HEK293 (cell line): ENCODE data around the gene EBNA1BP2.

Source experiments
- CTCF ChIA-PET: fragments of 350-600 bp; formaldehyde crosslinking; extraction: SDS; loops from one replicate; lab custom pipeline; 2021; ENCODE audit warnings: antibody characterized with exemption; lab: Yijun Ruan, JAX
- POLR2A ChIA-PET: fragments of 300-600 bp; formaldehyde crosslinking; extraction: SDS; loops from one replicate; lab custom pipeline; 2020; ENCODE audit warnings: antibody characterized with exemption, inconsistent platforms; lab: Yijun Ruan, JAX
- H3K27ac ChIP-seq: fragments of 200-500 bp; sonication (Bioruptor generic); 2 replicates; pipeline ENCODE4 v1.5.1; 2014; ENCODE audit warnings: low read depth, low read length, control low read depth, inconsistent platforms; ENCODE audit errors: extremely low read depth
- H3K36me3 ChIP-seq, 2 experiments: fragments of 200-500 bp in 1 of 2; sonication (Bioruptor generic) in 1 of 2; 1 replicate in 1 of 2; 2 replicates in 1 of 2; pipeline ENCODE4 v1.5.1; 2014 to 2017; ENCODE audit warnings: inconsistent platforms in 2 of 2, low read length in 2 of 2; ENCODE audit not compliant: control insufficient read depth in 2 of 2, insufficient read depth in 1 of 2
- H3K4me1 ChIP-seq: fragments of 200-500 bp; sonication (Bioruptor generic); 2 replicates; pipeline ENCODE4 v1.5.1; 2014; ENCODE audit warnings: mild to moderate bottlenecking, low read length, inconsistent platforms; ENCODE audit not compliant: control insufficient read depth, insufficient read depth
- H3K4me3 ChIP-seq: 2 replicates; pipeline ENCODE4 v1.5.1; 2011; ENCODE audit warnings: low read depth, mild to moderate bottlenecking, control low read depth, low read length, moderate library complexity
- H3K9me3 ChIP-seq: fragments of 200-500 bp; sonication (Bioruptor generic); 2 replicates; pipeline ENCODE4 v1.5.1; 2014; ENCODE audit warnings: low read depth, low read length, inconsistent platforms; ENCODE audit not compliant: control insufficient read depth, insufficient read depth
- BCL11A ChIP-seq: fragments of 450-650 bp; formaldehyde crosslinking; IDR thresholded peaks from 2 replicates; pipeline ENCODE4 v1.5.1; 2016; ENCODE audit warnings: low read depth, missing biosample characterization, missing genetic modification characterization
- CTCF ChIP-seq: fragments of 450-650 bp; formaldehyde crosslinking; IDR thresholded peaks from 2 replicates; pipeline ENCODE4 v1.5.1; 2016; ENCODE audit warnings: missing biosample characterization, missing genetic modification characterization
- GLI2 ChIP-seq: fragments of 450-650 bp; formaldehyde crosslinking; IDR thresholded peaks from 2 replicates; pipeline ENCODE4; 2017; ENCODE audit warnings: missing biosample characterization, missing genetic modification characterization, low read depth, borderline replicate concordance
- PRDM10 ChIP-seq: fragments of 450-650 bp; formaldehyde crosslinking; IDR thresholded peaks from 2 replicates; pipeline ENCODE4 v1.5.1; 2016; ENCODE audit warnings: missing biosample characterization, missing genetic modification characterization
- SP7 ChIP-seq: fragments of 450-650 bp; formaldehyde crosslinking; IDR thresholded peaks from 2 replicates; pipeline ENCODE4 v1.5.1; 2016; ENCODE audit warnings: missing biosample characterization, missing genetic modification characterization
- ZNF148 ChIP-seq: fragments of 450-650 bp; formaldehyde crosslinking; IDR thresholded peaks from 2 replicates; pipeline ENCODE4 v1.5.0; 2017; ENCODE audit warnings: missing biosample characterization, missing genetic modification characterization, borderline replicate concordance
- ZNF600 ChIP-seq: fragments of 450-650 bp; formaldehyde crosslinking; IDR thresholded peaks from 2 replicates; pipeline ENCODE4 v1.5.1; 2016; ENCODE audit warnings: missing biosample characterization, missing genetic modification characterization
- ZNF629 ChIP-seq: fragments of 450-650 bp; formaldehyde crosslinking; IDR thresholded peaks from 2 replicates; pipeline ENCODE4 v1.5.1; 2017; ENCODE audit warnings: missing biosample characterization, missing genetic modification characterization
- ZNF654 ChIP-seq: fragments of 450-650 bp; formaldehyde crosslinking; IDR thresholded peaks from 2 replicates; pipeline ENCODE4 v1.5.1; 2016; ENCODE audit warnings: low read depth, missing biosample characterization, missing genetic modification characterization
- TF ChIP-seq, protein P1 (sequence below): fragments of 450-650 bp; formaldehyde crosslinking; IDR thresholded peaks from 2 replicates; pipeline ENCODE4 v1.5.1; 2016; ENCODE audit warnings: missing biosample characterization, missing genetic modification characterization
- TF ChIP-seq, protein P2 (sequence below): fragments of 450-650 bp; formaldehyde crosslinking; IDR thresholded peaks from 2 replicates; pipeline ENCODE4 v1.5.1; 2016; ENCODE audit warnings: missing biosample characterization, missing genetic modification characterization

The EBNA1BP2 gene

DNA sequence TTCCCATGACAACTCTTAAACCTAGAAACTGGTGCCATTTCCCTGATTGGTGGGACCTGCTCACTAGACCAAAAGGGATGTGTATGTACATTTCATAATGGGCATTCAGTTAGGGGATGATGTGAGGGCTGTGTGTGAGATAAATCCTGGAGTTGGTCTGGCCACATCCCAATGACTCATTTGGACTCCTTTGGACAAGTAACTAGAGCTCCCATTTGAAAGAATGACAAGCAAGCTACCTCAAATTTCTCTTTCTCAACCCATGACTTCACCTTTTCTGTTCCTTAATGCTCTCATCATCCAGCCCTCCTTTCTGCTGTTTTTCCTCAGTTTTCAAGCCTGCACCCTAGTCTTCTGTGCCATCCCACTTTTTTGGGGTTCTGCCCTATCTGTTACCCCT lies 27.9 kb downstream of the EBNA1BP2 start:
- POLR2A ChIA-PET, result interaction anchor here (0.6 kb wide), 1 partner anchor 27 kb away, joined by 3 read pairs; the partner anchor contains the start of genes CFAP57 and EBNA1BP2
- Histone ChIP-seq H3K27ac (no peak overlapping the region), H3K4me3 (no peak overlapping the region), H3K9me3 (no peaks in the 10 kb centered on the region), H3K36me3 (peaks cover 0 to 8% of the 10 kb centered on the region in 2 experiments; a peak in 1 of 3 replicates), H3K4me1 (no peaks in the 10 kb centered on the region)
- CTCF ChIA-PET, result interaction anchor here (1.1 kb wide), 1 partner anchor 270 kb away, joined by 3 read pairs; no protein-coding TSS in a partner anchor
- TF ChIP-seq, protein P1, sequence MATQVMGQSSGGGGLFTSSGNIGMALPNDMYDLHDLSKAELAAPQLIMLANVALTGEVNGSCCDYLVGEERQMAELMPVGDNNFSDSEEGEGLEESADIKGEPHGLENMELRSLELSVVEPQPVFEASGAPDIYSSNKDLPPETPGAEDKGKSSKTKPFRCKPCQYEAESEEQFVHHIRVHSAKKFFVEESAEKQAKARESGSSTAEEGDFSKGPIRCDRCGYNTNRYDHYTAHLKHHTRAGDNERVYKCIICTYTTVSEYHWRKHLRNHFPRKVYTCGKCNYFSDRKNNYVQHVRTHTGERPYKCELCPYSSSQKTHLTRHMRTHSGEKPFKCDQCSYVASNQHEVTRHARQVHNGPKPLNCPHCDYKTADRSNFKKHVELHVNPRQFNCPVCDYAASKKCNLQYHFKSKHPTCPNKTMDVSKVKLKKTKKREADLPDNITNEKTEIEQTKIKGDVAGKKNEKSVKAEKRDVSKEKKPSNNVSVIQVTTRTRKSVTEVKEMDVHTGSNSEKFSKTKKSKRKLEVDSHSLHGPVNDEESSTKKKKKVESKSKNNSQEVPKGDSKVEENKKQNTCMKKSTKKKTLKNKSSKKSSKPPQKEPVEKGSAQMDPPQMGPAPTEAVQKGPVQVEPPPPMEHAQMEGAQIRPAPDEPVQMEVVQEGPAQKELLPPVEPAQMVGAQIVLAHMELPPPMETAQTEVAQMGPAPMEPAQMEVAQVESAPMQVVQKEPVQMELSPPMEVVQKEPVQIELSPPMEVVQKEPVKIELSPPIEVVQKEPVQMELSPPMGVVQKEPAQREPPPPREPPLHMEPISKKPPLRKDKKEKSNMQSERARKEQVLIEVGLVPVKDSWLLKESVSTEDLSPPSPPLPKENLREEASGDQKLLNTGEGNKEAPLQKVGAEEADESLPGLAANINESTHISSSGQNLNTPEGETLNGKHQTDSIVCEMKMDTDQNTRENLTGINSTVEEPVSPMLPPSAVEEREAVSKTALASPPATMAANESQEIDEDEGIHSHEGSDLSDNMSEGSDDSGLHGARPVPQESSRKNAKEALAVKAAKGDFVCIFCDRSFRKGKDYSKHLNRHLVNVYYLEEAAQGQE, result no peak
- TF ChIP-seq ZNF600 (tag by site-specific recombination) (peak; percentile 22; the same call in 1 of the 2 replicates), ZNF629 (tag by site-specific recombination) (peak; percentile 55), BCL11A (tag by site-specific recombination) (no peak)

GRCh38 chr1:43143441-43143888 lies 28.6 kb downstream of the EBNA1BP2 start:
- CTCF ChIA-PET, result interaction anchor here (0.6 to 1.0 kb wide), 2 partner anchors 71 to 996 kb away, joined by 3 to 4 read pairs; no protein-coding TSS in a partner anchor
- Histone ChIP-seq H3K36me3 (peaks cover 0 to 8% of the 10 kb centered on the region in 2 experiments; a peak in 1 of 3 replicates), H3K9me3 (no peaks in the 10 kb centered on the region), H3K4me1 (no peaks in the 10 kb centered on the region), H3K27ac (no peak overlapping the region), H3K4me3 (no peak overlapping the region)
- POLR2A ChIA-PET, result no interaction called here
- TF ChIP-seq PRDM10 (tag by site-specific recombination) (peak; percentile 98), CTCF (tag by site-specific recombination) (peak; percentile 47), SP7 (no peak), ZNF654 (tag by site-specific recombination) (peak; percentile 33), GLI2 (tag by site-specific recombination) (no peak), ZNF148 (tag by site-specific recombination) (no peak)
- TF ChIP-seq, protein P2, sequence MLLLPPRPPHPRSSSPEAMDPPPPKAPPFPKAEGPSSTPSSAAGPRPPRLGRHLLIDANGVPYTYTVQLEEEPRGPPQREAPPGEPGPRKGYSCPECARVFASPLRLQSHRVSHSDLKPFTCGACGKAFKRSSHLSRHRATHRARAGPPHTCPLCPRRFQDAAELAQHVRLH (tag by site-specific recombination), result peak; percentile 55; the same call in 1 of the 2 replicates
